ENCODE measurements around the gene TBC1D23. TPM values are rescaled to one million over a fixed set of nuclear protein-coding genes. Genes with fewer than 3 reads are reported as not detected.
A peak's percentile ranks its signal among the peaks of the same experiment; 100 is the strongest.

TBC1D23 gene
- total and polyA plus RNA-seq, 2 of the 13 experiments (the other 11 are each of a cell fraction or from before 2014, with no cell fraction given) = 28.7 to 35.4 TPM

DNA sequence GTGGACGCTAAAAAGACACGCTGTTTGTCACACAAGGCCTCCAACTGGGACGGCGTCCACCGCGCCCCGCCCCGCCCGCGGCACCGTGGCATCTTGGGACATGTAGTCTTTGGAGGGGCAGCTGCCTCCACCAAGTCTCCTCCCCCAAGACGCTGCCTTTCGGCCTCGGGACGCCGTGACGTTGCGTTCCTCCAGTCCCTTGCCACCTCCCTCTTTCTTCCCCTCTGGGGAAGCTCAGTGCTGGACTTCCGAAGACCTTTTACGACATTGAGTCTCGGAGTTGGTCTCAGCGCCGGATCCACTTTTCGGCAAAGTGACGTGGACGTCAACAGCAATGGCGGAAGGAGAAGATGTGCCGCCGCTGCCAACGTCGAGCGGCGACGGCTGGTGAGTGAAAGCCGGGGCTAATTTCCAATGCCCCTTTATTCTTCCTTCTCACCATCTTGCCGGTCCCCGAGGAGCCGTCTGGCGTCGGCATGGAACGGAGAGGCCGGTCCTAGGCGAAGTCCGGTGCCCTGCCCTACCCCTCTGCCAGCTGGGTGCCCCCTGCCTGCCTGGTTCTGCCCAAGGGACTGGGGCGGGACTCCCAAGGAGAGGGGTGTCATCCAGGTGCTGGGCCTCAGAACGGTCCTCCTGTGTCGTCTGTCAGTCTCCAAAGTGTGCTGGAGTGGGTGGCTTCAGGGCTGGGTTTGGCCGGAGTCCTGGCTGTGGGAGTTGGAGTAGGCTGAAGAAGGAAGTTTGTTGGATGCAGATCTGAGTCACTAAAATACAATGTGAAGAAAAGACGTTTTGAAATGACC lies at the start of gene TBC1D23 (continued):
- TF ChIP-seq ZNF20 (CRISPR knock-in tag; IDR thresholded peaks at IDR 0.05) (0 out of 2 replicates have a peak, but pooled peaks have one; percentile 39), SATB2 (CRISPR knock-in tag; IDR thresholded peaks at IDR 0.05) (0 out of 2 replicates have a peak, but pooled peaks have one; percentile 46), BORCS8-MEF2B (CRISPR knock-in tag; IDR thresholded peaks at IDR 0.05) (peak; percentile 57; the same call in 1 of the 2 replicates), MYC (CRISPR knock-in tag; IDR thresholded peaks at IDR 0.05; ENCODE audit: borderline replicate concordance) (peak; percentile 75), ZNF776 (CRISPR knock-in tag; IDR thresholded peaks at IDR 0.05) (peak; percentile 78; the same call in 1 of the 2 replicates), PCBP2 (optimal IDR thresholded peaks at IDR 0.05; ENCODE audit: low read depth, low read length, poor library complexity, severe bottlenecking) (no peak), ZNF180 (CRISPR knock-in tag; IDR thresholded peaks at IDR 0.05; ENCODE audit: borderline replicate concordance, low read depth) (0 out of 2 replicates have a peak, but pooled peaks have one; percentile 72), IRX3 (CRISPR knock-in tag; IDR thresholded peaks at IDR 0.05; ENCODE audit: borderline replicate concordance, low read depth) (no peak), HIVEP1 (CRISPR knock-in tag; IDR thresholded peaks at IDR 0.05) (peak; percentile 88), KLF11 (CRISPR knock-in tag; IDR thresholded peaks at IDR 0.05) (0 out of 2 replicates have a peak, but pooled peaks have one; percentile 12), CEBPG (CRISPR knock-in tag; IDR thresholded peaks at IDR 0.05) (peak; percentile 14; the same call in 1 of the 2 replicates), HOXA5 (CRISPR knock-in tag; IDR thresholded peaks at IDR 0.05) (0 out of 2 replicates have a peak, but pooled peaks have one; percentile 58), MTF2 (CRISPR knock-in tag; IDR thresholded peaks at IDR 0.05; ENCODE audit: borderline replicate concordance) (0 out of 2 replicates have a peak, but pooled peaks have one; percentile 44), ZMYM3 (CRISPR knock-in tag; IDR thresholded peaks at IDR 0.05) (0 out of 2 replicates have a peak, but pooled peaks have one; percentile 19), NFYB (CRISPR knock-in tag; IDR thresholded peaks at IDR 0.05) (peak; percentile 60), MEF2D (CRISPR knock-in tag; IDR thresholded peaks at IDR 0.05) (peak; percentile 27; the same call in 1 of the 2 replicates), RBFOX2 (IDR thresholded peaks at IDR 0.05; ENCODE audit: low read depth, low read length) (peak; percentile 79), TBX2 (CRISPR knock-in tag; IDR thresholded peaks at IDR 0.05; ENCODE audit: borderline replicate concordance) (peak; percentile 61; the same call in 1 of the 2 replicates), ZNF232 (CRISPR knock-in tag; IDR thresholded peaks at IDR 0.05; ENCODE audit: borderline replicate concordance) (peak; percentile 92; the same call in 1 of the 2 replicates)
- TF ChIP-seq, protein P1, sequence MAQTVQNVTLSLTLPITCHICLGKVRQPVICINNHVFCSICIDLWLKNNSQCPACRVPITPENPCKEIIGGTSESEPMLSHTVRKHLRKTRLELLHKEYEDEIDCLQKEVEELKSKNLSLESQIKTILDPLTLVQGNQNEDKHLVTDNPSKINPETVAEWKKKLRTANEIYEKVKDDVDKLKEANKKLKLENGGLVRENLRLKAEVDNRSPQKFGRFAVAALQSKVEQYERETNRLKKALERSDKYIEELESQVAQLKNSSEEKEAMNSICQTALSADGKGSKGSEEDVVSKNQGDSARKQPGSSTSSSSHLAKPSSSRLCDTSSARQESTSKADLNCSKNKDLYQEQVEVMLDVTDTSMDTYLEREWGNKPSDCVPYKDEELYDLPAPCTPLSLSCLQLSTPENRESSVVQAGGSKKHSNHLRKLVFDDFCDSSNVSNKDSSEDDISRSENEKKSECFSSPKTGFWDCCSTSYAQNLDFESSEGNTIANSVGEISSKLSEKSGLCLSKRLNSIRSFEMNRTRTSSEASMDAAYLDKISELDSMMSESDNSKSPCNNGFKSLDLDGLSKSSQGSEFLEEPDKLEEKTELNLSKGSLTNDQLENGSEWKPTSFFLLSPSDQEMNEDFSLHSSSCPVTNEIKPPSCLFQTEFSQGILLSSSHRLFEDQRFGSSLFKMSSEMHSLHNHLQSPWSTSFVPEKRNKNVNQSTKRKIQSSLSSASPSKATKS (CRISPR knock-in tag; IDR thresholded peaks at IDR 0.05) = no peak
- TF ChIP-seq, protein P2, sequence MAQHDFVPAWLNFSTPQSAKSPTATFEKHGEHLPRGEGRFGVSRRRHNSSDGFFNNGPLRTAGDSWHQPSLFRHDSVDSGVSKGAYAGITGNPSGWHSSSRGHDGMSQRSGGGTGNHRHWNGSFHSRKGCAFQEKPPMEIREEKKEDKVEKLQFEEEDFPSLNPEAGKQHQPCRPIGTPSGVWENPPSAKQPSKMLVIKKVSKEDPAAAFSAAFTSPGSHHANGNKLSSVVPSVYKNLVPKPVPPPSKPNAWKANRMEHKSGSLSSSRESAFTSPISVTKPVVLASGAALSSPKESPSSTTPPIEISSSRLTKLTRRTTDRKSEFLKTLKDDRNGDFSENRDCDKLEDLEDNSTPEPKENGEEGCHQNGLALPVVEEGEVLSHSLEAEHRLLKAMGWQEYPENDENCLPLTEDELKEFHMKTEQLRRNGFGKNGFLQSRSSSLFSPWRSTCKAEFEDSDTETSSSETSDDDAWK (CRISPR knock-in tag; IDR thresholded peaks at IDR 0.05) = no peak
- TF ChIP-seq, protein P3, sequence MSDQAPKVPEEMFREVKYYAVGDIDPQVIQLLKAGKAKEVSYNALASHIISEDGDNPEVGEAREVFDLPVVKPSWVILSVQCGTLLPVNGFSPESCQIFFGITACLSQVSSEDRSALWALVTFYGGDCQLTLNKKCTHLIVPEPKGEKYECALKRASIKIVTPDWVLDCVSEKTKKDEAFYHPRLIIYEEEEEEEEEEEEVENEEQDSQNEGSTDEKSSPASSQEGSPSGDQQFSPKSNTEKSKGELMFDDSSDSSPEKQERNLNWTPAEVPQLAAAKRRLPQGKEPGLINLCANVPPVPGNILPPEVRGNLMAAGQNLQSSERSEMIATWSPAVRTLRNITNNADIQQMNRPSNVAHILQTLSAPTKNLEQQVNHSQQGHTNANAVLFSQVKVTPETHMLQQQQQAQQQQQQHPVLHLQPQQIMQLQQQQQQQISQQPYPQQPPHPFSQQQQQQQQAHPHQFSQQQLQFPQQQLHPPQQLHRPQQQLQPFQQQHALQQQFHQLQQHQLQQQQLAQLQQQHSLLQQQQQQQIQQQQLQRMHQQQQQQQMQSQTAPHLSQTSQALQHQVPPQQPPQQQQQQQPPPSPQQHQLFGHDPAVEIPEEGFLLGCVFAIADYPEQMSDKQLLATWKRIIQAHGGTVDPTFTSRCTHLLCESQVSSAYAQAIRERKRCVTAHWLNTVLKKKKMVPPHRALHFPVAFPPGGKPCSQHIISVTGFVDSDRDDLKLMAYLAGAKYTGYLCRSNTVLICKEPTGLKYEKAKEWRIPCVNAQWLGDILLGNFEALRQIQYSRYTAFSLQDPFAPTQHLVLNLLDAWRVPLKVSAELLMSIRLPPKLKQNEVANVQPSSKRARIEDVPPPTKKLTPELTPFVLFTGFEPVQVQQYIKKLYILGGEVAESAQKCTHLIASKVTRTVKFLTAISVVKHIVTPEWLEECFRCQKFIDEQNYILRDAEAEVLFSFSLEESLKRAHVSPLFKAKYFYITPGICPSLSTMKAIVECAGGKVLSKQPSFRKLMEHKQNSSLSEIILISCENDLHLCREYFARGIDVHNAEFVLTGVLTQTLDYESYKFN (CRISPR knock-in tag; conservative IDR thresholded peaks at IDR 0.05) = peak; percentile 38

All from HepG2 (cell line).